ENCODE results near the gene RFX1.
"Not testable (repeated sequence)": the region's sequence is repeated elsewhere in the genome, so short reads cannot be mapped to it uniquely, and the experiment has no call there.

RFX1 gene

DNA sequence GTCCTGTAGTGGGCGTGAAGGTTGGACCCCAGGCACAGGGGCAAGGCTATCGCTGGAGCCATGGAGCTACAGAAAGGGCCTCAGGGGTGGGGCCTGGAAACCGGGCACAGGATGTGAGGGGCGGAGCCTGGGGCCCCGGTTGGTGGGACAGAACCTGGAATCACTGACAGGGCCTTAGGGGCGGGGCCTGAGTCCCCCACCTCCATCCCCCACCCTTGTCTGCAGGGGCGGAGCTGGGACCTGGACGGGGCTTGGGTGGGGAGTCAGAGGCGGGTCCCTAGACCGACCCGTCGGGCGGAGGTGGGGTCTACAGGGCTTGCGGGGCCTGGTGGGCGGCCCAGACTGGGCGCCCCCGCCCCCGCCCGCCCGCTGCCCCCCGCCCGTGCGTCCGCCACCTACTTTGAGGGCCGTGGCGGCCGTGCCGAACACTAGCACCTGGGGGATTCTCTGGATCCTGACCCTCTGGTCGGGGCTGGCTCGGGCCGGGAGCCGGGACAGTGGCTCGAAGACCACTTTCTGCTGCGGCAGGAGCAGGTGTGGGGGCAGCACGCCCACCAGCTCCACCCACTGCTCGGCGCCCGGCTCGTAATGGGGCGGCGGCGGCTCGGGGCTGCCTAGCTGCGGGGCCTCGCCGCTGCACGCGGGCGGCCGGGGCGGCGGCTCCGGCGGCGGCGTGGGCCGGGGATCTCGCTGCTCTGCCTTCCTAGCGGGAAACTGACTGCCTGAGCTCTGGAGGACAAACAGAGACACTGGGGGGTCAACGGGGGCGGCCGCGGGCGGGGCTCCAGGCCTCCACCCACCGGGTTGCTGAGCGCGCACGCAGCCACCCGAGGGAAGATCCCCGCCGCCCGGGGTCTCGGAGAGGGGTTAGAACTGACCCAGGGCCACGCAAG is 27.5 kb downstream of the RFX1 start:
- DNase-seq = peak; percentile 88

DNA sequence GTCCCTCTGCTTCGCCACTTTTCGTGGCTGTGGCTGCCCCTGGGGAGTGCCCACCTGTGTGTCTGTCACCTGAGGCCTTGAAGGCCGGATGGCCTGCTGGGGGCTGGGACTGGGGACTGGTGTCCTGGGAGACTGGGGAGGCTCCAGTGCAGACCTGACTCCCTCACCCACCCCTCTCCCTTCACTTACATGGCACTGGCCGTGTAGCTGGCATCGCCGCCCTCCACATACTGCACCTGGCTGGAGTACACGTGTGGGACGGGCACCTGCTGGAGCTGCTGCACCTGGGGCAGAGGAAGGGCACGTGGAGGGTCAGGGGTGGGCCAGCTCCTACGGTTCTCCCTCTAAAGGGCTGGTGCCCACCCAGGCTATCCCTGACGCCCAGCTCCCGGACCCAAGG is 28.3 kb downstream of the RFX1 start:
- no peak for DNase-seq

DNA sequence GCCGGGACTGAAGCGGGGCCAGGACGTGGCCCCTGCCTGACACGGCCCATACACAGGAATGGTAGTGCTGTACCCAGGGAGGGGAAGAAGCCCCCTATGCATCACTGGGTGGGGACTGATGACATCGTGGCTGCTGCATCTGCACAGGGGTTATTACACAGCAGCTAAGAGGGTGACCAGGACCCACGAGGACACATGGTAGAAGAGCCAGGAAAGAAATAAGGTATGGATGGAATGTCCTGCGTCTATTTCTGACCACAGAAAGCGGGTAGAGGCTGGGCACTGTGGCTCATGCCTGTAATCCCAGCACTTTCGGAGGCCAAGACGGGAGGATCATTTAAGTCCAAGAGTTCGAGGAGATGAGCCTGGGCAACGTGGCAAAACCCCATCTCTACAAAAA is 29.7 kb downstream of the RFX1 start:
- DNase-seq = no peak

DNA sequence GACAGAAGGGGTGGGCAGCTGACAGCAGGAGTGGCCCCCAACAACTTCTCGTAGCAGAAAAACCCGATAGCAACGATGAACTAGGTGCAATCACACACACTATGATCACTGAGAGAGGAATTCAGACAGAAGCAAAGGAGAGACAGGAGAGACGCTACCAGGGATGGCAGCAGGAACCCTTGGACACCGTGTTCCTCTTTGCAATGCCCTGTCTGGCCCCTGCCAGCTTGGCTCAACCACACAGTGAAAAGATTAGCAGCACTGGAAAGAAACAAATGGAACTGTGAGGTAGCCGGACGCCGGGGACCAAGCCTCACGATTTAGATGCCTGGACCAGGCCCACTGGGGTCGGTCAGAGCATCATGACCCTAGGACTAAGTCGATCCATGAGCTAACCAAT is 30.2 kb downstream of the RFX1 start:
- DNase-seq = no peak

DNA sequence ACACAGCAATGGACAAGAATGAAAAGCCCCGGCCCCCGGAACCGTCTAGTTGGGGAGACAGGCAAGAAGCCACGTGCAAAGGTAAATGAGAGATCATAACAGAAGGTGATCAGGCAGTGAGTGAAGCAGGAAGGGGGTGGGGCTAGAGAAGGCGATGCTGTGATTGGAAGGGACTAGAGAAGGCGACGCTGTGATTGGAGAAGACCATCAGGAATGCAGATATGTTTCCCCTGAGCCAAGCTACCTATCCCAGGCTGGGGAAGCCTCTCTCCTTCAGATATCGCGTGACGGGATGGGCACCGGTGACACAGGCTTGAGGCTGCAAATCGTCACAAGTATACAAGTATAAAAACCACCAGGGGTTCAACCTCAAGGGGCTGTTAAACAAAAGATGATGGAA is 32.0 kb downstream of the RFX1 start:
- no peak for DNase-seq

DNA sequence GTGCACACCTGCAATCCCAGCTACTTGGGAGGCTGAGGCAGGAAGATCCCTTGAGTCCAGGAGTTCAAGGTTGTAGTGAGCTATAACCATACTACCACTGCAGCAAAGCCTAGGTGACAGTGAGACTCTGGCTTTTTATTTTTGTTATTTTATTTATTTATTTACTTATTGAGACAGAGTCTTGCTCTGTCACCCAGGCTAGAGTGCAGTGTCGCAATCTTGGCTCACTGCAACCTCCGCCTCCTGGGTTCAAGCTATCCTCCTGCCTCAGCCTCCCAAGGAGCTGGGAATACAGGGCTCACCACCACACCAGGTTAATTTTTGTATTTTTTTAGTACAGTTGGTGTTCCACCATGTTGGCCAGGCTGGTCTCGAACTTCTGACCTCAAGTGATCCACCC is 32.6 kb downstream of the RFX1 start:
- not testable (repeated sequence) for DNase-seq

DNA sequence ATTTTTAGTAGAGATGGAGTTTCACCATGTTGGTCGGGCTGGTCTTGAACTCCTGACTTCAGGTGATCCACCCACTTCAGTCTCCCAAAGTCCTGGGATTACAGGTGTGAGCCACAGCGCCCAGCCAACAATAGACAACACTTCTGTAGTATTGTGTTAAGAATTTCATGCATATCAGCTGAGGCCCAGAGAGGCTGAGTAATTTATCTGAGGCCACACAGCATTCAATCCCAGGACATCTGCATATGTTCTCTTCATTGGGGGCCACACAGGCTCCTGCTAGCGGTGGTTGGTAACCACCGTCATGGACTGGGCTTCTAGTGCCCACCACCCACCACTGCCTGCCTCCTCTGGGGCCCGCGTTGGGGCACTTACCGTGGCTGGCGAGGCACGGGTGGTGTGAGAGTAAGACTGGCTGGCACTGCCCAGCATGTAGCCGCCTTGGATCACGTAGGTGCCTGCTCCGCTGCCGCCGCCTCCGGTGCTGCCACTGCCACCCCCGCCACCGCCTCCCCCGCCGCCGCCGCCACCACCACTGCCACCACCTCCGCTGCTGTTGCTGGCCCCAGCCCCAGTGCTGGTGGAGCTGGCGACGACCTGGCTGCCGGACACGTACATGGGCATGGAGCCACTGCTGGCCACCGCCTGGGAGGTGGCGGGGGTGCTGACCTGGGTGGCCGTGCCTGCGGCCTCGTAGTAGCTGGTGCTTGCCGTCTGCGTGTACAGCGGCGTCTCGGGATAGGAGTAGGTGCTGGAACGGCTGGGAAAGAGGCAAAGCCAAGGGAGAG is 33.6 kb downstream of the RFX1 start:
- DNase-seq = no peak

DNA sequence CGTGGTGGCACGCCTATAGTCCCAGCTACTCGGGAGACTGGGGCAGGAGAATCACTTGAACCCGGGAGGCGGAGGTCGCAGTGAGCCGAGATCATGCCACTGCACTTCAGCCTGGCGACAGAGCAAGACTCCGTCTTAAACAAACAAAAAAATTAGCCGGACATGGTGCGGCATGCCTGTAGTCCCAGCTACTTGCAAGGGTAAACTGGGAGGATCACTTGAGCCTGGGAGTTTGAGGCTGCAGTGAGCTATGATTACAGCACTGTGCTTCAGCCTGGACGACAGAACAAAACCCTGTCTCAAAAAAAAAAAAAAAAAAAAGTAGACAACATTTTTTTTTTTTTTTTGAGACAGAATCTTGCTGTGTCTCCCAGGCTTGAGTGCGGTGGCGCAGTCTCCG is 34.3 kb downstream of the RFX1 start:
- not testable (repeated sequence) for DNase-seq

DNA sequence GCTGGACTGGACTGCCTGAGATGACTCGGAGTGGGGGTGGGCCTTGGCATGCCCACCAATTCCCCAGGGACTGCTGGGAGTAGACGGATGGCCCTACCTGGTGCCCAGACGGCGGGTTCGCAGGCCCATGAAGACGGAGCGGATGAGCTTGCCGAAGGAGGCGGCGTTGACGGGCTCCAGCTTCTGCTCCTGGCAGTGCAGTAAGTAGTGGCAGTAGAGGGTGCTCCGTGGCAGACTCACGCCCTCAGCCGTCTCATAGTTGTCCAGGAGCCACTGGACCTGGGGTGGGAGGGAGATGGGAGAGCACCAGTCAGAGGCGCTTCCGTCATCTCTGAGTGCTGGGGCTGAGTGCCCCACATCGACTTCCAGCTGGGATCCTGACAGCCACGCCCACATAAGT is 36.2 kb downstream of the RFX1 start:
- DNase-seq = no peak

DNA sequence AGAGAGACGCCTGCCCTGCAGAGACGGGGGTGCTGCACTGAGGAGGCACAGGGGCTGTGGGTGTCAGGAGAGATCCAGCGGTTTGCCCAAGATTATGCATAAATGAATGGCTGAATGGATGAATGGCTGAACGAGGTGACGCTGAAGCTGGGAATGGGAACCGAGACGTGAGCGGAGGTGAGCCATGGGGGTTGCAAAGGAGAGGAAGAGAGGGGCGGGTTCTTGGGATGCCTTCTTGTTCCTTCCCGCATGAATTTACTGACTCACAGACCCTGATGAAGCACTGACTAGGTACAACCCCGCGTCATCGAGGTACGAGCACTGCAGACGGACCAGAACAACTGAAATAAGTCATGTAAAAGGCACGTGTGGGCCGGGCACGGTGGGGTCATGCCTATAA is 37.1 kb downstream of the RFX1 start:
- no peak for DNase-seq

DNA sequence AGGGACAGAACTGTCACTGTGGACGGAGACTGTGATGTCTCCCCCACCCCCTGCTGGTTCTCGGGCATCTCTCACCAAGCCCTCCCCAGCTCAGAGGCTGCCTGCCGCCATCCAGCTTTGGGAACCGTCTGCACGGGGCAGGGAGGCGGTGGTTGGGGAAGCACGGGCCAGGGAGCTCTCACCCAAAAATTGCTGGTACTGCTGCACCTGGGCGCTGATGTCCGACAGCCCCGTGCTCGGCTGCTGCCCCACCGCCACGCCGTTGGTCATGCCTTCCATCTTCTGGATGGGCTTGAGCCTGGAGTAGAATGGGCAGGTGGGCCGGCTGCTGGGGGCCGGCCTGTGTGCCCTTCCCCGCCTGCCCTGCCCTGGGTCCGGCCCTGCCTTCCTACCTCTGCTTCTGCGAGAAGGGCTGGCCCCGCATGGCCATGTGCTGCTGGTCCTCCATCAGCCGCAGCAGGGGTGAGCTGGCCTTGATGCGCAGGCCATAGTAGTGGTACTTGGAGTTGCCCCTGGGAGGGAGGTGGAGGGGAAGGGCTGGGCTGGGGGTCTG is 37.7 kb downstream of the RFX1 start:
- no peak for DNase-seq

DNA sequence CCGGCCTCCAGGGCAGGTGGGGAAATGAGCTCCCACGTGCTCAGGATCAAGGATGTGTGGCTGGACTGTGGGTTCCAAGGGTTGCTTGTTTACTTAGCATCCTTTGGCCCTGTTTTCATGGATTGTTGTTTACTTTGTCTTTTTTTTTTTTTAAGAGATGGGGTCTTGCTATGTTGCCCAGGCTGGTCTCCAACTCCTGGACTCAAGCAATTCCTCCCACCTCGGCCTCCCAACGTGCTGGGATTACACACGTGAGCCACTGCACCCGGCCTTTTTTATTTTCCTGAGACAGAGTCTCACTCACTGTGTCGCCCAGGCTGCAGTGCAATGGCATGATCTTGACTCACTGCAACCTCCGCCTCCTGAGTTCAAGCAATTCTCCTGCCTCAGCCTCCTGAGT is 38.9 kb downstream of the RFX1 start:
- DNase-seq = not testable (repeated sequence)

DNA sequence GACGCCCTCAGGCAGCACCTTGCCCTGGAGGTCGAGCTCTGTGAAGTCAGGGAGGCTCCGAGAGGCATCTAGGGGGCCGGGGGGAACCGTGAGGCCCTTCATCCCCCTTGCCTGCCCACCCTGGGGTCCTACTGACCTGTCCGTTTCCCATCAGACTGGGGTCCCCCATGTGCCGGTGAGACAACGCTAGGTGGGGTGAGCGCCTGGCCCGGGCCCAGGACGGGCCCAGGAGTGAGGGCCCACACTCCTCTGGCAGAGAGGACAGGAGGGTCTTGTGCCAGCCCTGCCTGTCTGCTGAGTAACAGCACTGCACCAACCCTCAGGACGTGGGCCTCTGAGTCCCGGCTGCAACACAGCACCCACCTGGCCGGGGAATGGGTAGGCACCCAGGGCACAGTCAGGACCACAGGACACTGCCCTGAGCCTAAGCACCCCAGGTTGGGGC is 39.4 kb downstream of the RFX1 start:
- DNase-seq = no peak

DNA sequence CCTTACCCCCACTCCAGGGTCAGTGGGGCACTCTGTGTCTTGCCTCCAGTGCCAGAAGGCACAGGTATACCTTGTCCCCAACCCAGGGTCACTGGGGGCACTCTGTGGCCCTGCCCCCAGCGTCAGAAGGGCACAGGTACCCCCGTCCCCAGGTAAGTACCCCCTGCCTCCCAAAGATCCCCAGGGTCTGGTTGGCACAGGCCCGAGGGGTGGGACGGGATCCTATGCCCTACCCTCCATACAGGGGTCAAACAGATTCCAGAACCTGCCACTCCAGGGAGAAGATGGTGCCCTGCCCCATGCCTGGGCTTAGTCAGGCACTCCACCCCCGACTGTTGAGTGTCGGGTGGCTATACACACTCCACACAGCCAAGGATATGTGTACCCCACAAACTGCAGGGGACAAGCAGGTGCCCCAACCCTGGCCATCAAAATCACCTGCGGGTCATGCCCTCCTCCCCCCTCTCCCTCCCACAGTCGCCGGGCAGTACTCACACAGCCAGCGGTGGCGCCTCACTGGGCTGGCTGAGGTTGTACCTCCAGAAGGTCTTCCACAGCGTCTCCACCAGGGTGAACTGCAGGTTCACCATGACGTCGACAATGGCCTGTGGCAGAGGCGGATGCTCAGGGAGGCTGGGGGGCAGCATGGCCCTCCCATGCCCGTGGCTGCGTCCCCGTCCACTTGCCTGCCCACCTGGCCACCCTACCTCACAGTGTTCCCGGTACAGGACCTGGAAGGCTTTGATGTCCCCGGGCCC is 40.0 kb downstream of the RFX1 start:
- DNase-seq = no peak

DNA sequence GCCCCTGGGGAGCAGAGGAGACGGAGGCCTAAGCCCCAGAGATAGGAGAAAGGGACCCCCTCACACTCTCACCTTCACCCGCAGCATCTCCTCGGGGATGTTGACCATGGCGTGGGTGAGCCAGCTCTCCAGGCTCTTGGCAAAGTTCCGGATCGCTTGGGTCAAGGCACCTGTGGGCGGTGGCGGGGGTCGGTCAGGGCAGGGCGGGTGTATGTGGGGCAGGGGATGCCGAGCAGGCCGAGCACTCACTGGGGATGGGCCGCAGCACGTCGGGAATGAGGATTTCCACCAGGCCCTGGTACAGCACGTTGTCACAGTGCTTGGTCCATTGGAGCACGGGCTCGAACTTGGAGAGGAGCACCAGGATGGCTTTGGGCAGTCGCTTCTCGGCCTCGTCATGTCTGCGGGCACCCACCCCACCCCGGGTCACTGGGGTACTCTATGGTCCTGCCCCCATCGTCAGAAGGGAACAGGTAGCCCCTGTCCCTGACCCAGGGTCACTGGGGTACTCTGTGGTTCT is 40.7 kb downstream of the RFX1 start:
- no peak for DNase-seq

DNA sequence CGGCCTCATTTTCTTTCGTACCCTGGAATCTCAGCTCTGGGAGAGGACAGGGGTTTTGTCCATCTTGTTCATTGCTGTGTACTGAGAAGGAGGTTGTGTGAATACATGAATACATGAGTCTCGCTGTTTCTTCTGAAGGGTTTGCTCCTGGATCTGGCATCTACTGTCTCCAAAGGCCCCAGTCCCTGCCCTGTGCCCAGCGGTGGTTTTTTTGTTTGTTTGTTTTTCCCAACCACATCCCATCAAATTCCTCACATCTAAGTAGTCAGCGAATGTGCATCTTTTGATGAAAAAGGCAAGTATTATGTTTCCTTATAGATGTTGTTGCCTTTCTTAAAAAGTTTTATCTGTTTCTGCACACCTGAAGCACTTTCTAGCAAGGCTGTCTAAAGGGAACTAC is 41.3 kb downstream of the RFX1 start:
- DNase-seq = no peak

DNA sequence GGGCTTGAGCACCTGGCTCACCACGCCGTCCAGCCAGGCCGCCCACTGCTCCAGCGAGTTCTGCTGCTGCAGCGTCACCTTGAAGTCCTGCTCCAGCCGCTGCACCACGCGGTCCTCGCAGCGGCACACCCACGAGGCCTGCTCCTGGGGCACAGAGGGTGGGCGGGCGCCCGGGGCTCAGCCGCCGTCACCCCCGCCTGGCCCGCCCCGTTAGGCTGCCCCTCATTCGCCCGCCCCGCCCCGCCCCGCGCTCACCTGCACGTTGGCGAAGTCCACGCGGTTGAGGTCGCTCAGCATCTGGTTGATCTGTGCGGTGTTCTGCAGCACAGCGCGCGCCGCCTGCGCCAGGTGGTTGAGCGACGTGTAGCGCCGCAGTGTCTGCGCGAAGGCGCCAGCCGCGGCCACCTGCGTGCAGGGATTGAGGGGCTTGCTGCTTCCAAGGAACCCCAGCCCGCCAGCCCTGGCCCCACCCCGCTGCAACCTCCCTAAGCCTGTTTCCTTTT is 42.5 kb downstream of the RFX1 start:
- DNase-seq = no peak

DNA sequence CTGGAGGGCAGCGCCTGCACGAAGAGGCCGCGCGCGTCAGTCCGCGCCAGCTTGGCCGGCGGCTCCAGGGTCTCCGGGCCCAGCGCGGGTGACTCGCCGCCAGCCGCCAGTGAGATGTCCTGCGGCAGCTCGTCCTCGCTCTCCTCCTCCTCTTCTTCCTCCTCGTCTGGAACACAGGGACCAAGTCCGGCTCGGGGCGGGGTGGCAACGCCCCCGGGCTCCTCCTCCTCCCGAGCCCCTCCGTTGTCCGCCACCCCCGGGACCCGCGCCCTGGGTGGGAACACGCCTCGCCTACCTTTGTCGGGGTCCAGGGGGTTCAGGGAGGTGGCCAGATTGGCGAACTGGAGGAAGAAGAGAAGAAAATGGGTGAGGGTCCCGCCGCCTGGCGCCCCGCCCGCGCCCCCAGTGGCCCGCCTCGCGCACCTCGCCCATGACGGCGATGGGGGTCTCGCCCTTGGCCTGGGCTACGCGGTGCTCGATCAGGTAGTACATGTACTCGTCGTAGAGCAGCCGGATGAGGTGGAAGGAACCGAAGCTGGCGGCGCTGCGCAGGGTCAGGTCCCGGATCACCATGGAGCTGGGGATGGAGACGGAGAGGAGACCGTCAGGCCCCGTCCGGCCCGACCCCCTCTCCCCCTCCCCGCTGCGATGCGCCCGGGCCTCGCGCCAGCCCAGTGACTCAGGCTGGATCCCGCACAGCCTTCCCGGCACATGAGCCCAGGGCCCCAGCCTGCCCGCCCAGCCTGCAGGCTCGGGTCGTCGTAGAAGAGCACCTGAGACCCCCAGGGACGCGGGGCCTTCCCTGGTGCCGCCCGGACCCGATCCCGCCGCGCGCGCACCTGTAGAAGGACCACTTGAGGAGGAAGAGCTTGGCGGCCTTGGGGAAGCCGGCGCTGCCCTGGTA is 43.2 kb downstream of the RFX1 start:
- DNase-seq = peak; percentile 14

DNA sequence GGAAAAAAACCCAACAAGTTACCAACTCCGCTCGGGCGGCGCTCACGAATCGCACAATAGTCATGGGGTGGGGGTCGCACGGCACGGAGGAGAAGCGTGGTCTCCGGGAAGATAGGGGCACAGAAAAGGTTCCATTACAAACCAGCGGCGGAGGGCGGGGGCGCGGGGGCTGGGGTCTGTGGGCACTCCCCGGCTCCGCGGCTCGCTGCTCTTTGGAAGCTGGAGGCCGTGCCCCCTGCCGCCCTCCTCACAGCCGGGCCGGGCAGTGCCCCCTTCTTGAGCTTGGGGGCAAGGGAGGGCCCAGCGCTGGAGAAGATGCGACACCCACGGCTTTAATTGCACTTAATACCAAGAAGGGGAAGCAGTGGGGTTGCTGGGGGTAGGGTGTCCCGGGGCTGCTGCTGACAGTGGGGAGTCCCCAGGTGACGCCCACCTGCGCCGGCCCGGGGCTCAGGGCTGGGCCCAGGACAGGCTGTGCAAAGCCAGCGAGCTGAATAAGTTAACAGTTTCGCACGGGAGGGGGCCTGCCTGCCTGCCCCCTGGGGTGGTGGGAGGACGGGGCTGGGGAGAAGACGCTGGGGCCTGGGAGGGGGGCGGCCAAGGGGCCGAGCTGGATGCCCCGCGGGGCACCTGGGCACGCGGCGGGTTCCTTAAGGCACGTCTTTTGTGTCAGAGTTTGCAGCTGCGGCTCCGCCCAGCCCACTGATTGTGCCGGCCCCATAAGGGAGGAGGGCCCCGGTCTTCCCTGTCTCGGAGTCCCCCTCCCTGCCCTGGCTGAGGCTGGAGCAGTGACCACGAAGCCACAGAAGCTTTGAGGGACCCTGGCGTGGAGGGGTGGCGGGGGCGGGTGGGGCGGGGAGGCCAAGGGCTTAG is 44.1 kb downstream of the RFX1 start:
- DNase-seq = peak; percentile 58
